Posterior vena cava (tissue), 2 donors: ENCODE results near the gene ELOVL7. TPM values are rescaled to one million over a fixed set of nuclear protein-coding genes. Genes with fewer than 3 reads are reported as not detected.
"Not testable (repeated sequence)": the region's sequence is repeated elsewhere in the genome, so short reads cannot be mapped to it uniquely, and the experiment has no call there.

ENCODE experiments used
- DNase-seq: peaks from one replicate; pipeline ENCODE4 v3.0.0-alpha.2; 2020; ENCODE audit warnings: low spot score
- intact Hi-C, 2 donors: fragments of 100-400 bp; cut with DNase I; formaldehyde crosslinking; loops; one replicate each; pipeline versions ENCODE4 v1.14.1 to v1.14.2; 2022 to 2023
- long read RNA-seq, 2 donors: library from polyadenylated mRNA; unstranded; transcript quantifications; one replicate each; pipeline ENCODE4 v2.0.0, GENCODE V29; 2020 to 2021
- total RNA-seq, 2 donors: library from RNA; stranded (reverse); fragmentation: NEBNext Ultra II Directional; extraction: Animal tissue kit (Norgen Biotek cat#: 25700); gene quantifications; one replicate each; pipeline ENCODE4 v1.2.1, GENCODE V29; 2021
- donor health status: DM: yes; HTN: yes; CAD: no.
- donor health status: DM: yes; HTN: yes; CAD: no.

Gene ELOVL7
- 1 to 10 TPM; 2.7 to 4.3 TPM for total RNA-seq
- long read RNA-seq, donor 1, partial matches to known transcripts = 0 of 5 reads
- long read RNA-seq, donor 1, other reads (novel, unspliced or antisense) = 4 of 5 reads
- long read RNA-seq, donor 2 = 0 reads

- intact Hi-C loops = no loop called here
- DNase-seq = peak; percentile 83
These were observed at the start of gene ELOVL7 for GRCh38 chr5:60843936-60844905. Gene ELOVL7, minus strand, starts transcription at chr5:60844269. Its CDS starts 56,872 bp downstream, at chr5:60787397.

GRCh38 chr5:60893521-60893920, 49.5 kb upstream of the ELOVL7 start:
- DNase-seq = no peak
- intact Hi-C loops = no loop called here

- DNase-seq = no peak
- intact Hi-C loops = no loop called here
These were observed 47.6 kb upstream of the ELOVL7 start for GRCh38 chr5:60891667-60892066.

- DNase-seq = no peak
- intact Hi-C loops = no loop called here
These were observed 44.4 kb upstream of the ELOVL7 start for GRCh38 chr5:60888359-60889061.

- intact Hi-C loops = no loop called here
These were observed 43.7 kb upstream of the ELOVL7 start for GRCh38 chr5:60887746-60888145.

GRCh38 chr5:60887096-60887495, 43.0 kb upstream of the ELOVL7 start:
- DNase-seq = no peak
- intact Hi-C loops = no loop called here

More at GRCh38 chr5:60887746-60888145, 43.7 kb upstream of the ELOVL7 start:
- DNase-seq = no peak

- intact Hi-C loops = no loop called here
- no peak for DNase-seq
These were observed 42.1 kb upstream of the ELOVL7 start for GRCh38 chr5:60886158-60886557.

- no peak for DNase-seq
- intact Hi-C loops = no loop called here
These were observed 39.2 kb upstream of the ELOVL7 start for GRCh38 chr5:60883229-60883628.

- intact Hi-C loops = no loop called here
- DNase-seq = no peak
These were observed 28.8 kb upstream of the ELOVL7 start for GRCh38 chr5:60872892-60873291.

GRCh38 chr5:60870857-60871256, 26.8 kb upstream of the ELOVL7 start:
- intact Hi-C loops = no loop called here
- no peak for DNase-seq

- DNase-seq, intact Hi-C loops: not testable (repeated sequence)
These were observed 16.5 kb upstream of the ELOVL7 start for GRCh38 chr5:60860572-60860971.

- DNase-seq = no peak
- intact Hi-C loops = no loop called here
These were observed 12.0 kb upstream of the ELOVL7 start for GRCh38 chr5:60856066-60856465.

GRCh38 chr5:60852940-60853339, 8.9 kb upstream of the ELOVL7 start:
- DNase-seq = no peak
- intact Hi-C loops = no loop called here

GRCh38 chr5:60852317-60852716, 8.2 kb upstream of the ELOVL7 start:
- no peak for DNase-seq

GRCh38 chr5:60851626-60852025, 7.6 kb upstream of the ELOVL7 start:
- no peak for DNase-seq
- intact Hi-C loops = no loop called here

More at GRCh38 chr5:60852317-60852716, 8.2 kb upstream of the ELOVL7 start:
- intact Hi-C loops = no loop called here

GRCh38 chr5:60846298-60846697, 2.2 kb upstream of the ELOVL7 start:
- intact Hi-C loops = no loop called here
- DNase-seq = no peak

GRCh38 chr5:60843386-60843935, 608 bp downstream of the ELOVL7 start:
- intact Hi-C loops = no loop called here
- no peak for DNase-seq

GRCh38 chr5:60842871-60843385, 1.1 kb downstream of the ELOVL7 start:
- DNase-seq = no peak
- intact Hi-C loops = no loop called here

- no peak for DNase-seq
- intact Hi-C loops = no loop called here
These were observed 2.7 kb downstream of the ELOVL7 start for GRCh38 chr5:60841361-60841760.

- DNase-seq = no peak
These were observed 7.9 kb downstream of the ELOVL7 start for GRCh38 chr5:60836131-60836530.

More at GRCh38 chr5:60836131-60836530, 7.9 kb downstream of the ELOVL7 start:
- intact Hi-C loops = no loop called here
